ENCODE measurements around the gene TMTC2.

Gene TMTC2

DNA sequence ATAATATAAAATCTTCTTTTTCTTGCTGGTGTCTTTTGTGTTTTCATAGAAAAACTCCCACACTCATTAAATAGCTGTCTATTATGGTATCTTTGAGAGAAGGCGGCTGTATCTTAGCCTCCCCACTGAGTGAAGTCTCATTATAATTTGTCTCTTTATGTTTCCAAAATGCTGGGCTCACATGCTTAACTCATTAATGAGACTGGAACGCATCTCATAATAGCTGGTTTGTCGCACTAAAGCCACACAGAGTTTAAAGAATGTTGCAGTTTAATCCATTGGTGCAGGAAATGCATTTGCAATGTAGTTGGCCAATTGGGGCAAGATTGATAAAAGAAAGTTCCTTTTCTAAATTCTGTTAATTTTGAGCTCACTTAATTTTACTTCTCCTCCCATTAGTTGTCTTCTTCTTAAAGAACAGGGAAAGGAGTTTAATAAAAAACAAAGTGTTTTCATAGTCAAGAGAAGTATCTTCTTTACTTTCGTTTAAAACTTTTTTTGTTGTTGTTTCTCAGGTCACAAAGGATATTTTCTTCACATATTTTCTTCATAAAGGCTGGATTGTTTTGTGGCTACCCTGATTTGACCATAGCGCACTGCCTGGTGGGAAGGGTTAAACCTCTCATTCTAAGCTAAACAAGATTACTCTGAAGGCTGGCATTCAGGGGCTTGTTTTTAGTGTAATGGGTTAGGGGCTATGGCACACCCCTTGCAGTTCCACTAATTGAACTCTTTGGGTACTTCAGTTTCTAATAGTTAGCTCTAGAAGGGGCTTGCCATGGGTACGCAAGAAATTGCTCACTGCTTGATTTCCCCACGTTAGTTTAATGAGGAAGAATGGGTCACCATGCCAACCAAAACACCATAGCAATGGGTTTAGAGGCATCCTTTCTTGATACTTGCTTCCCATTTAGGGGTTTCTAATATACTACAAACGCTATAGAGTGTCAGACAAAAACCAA is 197.0 kb downstream of the TMTC2 start:
- no peaks in the 10 kb centered on the region for H3K4me1 ChIP-seq (ENCODE audit: control insufficient read depth, insufficient read depth, low read length, poor library complexity, severe bottlenecking)
- WGBS, 2 experiments (ENCODE audit: insufficient coverage in 2 of 2), result 87 to 88% methylated on average over 3 to 4 of the region's 8 CpGs
- H3K4me3 ChIP-seq (ENCODE audit: extremely low read depth, insufficient read depth, low read length, poor library complexity, severe bottlenecking), result no peak overlapping the region
- H3K36me3 ChIP-seq (ENCODE audit: control insufficient read depth, insufficient read depth, low read length), result no peaks in the 10 kb centered on the region
- H3K9me3 ChIP-seq (ENCODE audit: control insufficient read depth, low read length), result no peaks in the 10 kb centered on the region
- no peak overlapping the region for H3K27ac ChIP-seq (ENCODE audit: low read depth, low read length, severe bottlenecking)

DNA sequence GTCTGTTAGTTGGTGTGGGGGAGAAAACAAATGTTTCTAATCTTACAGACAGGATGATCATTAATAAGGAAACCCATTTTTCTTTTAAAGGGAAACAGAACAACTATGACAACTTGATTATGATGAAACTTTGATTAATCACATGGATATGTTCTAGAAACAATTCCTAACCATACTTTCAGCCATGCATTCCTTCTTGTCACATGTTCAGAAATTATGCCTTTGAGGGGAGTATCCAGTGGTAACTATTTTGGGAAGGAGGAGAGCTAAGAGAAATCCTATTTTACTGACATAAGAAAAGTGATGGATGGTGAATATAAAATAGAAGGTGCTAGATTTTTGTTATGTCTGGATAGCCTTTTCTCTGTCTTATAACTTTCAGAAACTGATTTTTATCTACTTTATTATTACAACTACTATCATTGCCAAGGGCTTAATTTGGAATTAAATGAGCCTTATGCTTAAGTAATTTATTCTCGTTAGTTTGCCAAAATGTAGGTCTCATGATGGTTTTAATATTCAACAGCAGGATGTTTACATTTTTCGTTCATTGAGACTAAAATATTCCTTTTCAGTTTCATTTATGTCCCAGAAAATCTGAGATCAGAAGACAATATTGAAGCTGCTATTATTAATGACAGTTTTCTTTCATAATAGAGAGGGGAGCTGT is 200.1 kb downstream of the TMTC2 start:
- no peak overlapping the region for H3K27ac ChIP-seq (ENCODE audit: low read depth, low read length, severe bottlenecking)
- WGBS, 2 experiments (ENCODE audit: insufficient coverage in 2 of 2), result no CpG with 5 or more reads among the region's 2 CpGs

GRCh38 chr12:82893896-82894295 is 207.2 kb downstream of the TMTC2 start:
- Histone ChIP-seq H3K27ac (ENCODE audit: low read depth, low read length, severe bottlenecking) (no peak overlapping the region), H3K9me3 (ENCODE audit: control insufficient read depth, low read length) (no peaks in the 10 kb centered on the region), H3K4me3 (ENCODE audit: extremely low read depth, insufficient read depth, low read length, poor library complexity, severe bottlenecking) (no peak overlapping the region), H3K36me3 (ENCODE audit: control insufficient read depth, insufficient read depth, low read length) (no peaks in the 10 kb centered on the region), H3K4me1 (ENCODE audit: control insufficient read depth, insufficient read depth, low read length, poor library complexity, severe bottlenecking) (peaks cover 3% of the 10 kb centered on the region)
- WGBS, 2 experiments (ENCODE audit: insufficient coverage in 2 of 2), result 87 to 89% methylated on average over 5 of the region's 5 CpGs

More for the DNA sequence above, 200.1 kb downstream of the TMTC2 start:
- H3K36me3 ChIP-seq (ENCODE audit: control insufficient read depth, insufficient read depth, low read length), result no peaks in the 10 kb centered on the region
- H3K9me3 ChIP-seq (ENCODE audit: control insufficient read depth, low read length), result no peaks in the 10 kb centered on the region
- H3K4me1 ChIP-seq (ENCODE audit: control insufficient read depth, insufficient read depth, low read length, poor library complexity, severe bottlenecking), result no peaks in the 10 kb centered on the region
- no peak overlapping the region for H3K4me3 ChIP-seq (ENCODE audit: extremely low read depth, insufficient read depth, low read length, poor library complexity, severe bottlenecking)

DNA sequence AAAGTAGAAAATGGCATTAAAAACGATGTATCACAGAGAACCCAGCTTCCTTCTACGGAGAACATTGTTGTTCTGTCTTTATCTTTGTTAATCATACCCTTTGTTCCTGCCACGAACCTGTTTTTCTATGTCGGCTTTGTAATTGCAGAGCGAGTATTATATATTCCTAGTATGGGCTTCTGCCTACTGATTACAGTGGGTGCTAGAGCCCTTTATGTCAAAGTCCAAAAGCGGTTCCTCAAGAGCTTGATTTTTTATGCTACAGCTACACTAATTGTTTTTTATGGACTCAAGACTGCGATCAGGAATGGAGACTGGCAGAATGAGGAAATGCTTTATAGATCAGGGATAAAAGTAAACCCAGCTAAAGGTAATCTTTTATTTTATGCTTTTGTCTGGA is 209.6 kb downstream of the TMTC2 start:
- H3K9me3 ChIP-seq (ENCODE audit: control insufficient read depth, low read length), result no peaks in the 10 kb centered on the region
- no peaks in the 10 kb centered on the region for H3K36me3 ChIP-seq (ENCODE audit: control insufficient read depth, insufficient read depth, low read length)
- 90 to 98% methylated on average over 5 of the region's 7 CpGs for WGBS, 2 experiments (ENCODE audit: insufficient coverage in 2 of 2)
- H3K27ac ChIP-seq (ENCODE audit: low read depth, low read length, severe bottlenecking), result no peak overlapping the region
- H3K4me3 ChIP-seq (ENCODE audit: extremely low read depth, insufficient read depth, low read length, poor library complexity, severe bottlenecking), result no peak overlapping the region
- peaks cover 3% of the 10 kb centered on the region for H3K4me1 ChIP-seq (ENCODE audit: control insufficient read depth, insufficient read depth, low read length, poor library complexity, severe bottlenecking)

- Histone ChIP-seq H3K4me1 (ENCODE audit: control insufficient read depth, insufficient read depth, low read length, poor library complexity, severe bottlenecking) (peaks cover 3% of the 10 kb centered on the region), H3K27ac (ENCODE audit: low read depth, low read length, severe bottlenecking) (no peak overlapping the region), H3K9me3 (ENCODE audit: control insufficient read depth, low read length) (no peaks in the 10 kb centered on the region), H3K4me3 (ENCODE audit: extremely low read depth, insufficient read depth, low read length, poor library complexity, severe bottlenecking) (no peak overlapping the region), H3K36me3 (ENCODE audit: control insufficient read depth, insufficient read depth, low read length) (no peaks in the 10 kb centered on the region)
- WGBS, 2 experiments (ENCODE audit: insufficient coverage in 2 of 2), result 100% methylated on average over 1 of the region's 3 CpGs; no CpG with 5 or more reads in 1 of the 2 experiments
Measured at GRCh38 chr12:82896979-82897378, 210.3 kb downstream of the TMTC2 start.

DNA sequence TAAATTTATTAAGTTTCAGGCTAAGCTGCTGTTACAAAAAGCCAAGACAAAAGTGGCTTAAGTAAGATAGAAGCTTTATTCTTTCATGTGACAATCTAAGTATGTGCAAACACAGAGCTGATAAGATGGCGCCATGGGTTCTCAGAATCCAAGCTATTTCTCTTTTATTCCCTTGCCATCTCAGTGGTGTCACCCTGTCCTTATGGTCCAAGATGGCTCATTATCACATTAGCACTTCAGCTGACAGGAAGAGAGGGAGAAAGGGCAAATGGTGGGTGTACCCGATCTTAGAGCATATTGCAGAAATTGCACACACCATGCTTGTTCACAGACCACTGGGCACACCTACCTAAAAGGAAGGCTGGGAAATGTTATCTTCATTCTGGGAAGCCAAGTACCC is 211.7 kb downstream of the TMTC2 start:
- H3K4me1 ChIP-seq (ENCODE audit: control insufficient read depth, insufficient read depth, low read length, poor library complexity, severe bottlenecking), result peaks cover 3% of the 10 kb centered on the region
- no peaks in the 10 kb centered on the region for H3K9me3 ChIP-seq (ENCODE audit: control insufficient read depth, low read length)
- 60% methylated on average over 1 of the region's 2 CpGs; no CpG with 5 or more reads in 1 of the 2 experiments for WGBS, 2 experiments (ENCODE audit: insufficient coverage in 2 of 2)
- H3K36me3 ChIP-seq (ENCODE audit: control insufficient read depth, insufficient read depth, low read length), result no peaks in the 10 kb centered on the region
- H3K4me3 ChIP-seq (ENCODE audit: extremely low read depth, insufficient read depth, low read length, poor library complexity, severe bottlenecking), result no peak overlapping the region
- no peak overlapping the region for H3K27ac ChIP-seq (ENCODE audit: low read depth, low read length, severe bottlenecking)

DNA sequence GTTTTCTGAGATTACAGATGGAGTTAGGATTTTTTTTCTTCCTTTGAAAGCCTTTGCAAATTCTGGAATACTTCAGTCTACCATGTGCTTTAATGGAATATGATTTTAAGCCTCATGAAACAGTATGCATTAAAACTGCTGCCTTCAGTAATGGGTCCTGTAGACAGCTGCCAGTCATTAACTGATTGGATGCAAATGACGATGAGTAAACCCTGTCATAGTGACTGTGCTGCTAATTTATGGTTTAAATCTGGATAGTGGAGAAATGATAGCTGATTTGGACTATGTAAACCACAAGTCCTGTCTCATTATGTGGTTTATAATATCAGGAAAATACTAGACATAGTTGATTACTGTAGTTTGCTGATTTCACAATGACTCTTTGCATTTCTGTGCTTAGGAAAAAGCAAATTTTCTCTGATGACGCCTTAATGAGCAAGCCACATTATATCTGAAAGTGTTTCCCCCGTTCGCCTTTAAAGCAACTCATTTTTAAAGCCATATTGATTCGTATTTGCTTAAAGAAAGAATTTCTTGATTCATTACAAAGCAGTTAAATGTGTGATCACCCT is 217.6 kb downstream of the TMTC2 start:
- Histone ChIP-seq H3K4me3 (ENCODE audit: extremely low read depth, insufficient read depth, low read length, poor library complexity, severe bottlenecking) (no peak overlapping the region), H3K27ac (ENCODE audit: low read depth, low read length, severe bottlenecking) (no peak overlapping the region)
- WGBS, 2 experiments (ENCODE audit: insufficient coverage in 2 of 2), result 83 to 95% methylated on average over 2 to 4 of the region's 5 CpGs

DNA sequence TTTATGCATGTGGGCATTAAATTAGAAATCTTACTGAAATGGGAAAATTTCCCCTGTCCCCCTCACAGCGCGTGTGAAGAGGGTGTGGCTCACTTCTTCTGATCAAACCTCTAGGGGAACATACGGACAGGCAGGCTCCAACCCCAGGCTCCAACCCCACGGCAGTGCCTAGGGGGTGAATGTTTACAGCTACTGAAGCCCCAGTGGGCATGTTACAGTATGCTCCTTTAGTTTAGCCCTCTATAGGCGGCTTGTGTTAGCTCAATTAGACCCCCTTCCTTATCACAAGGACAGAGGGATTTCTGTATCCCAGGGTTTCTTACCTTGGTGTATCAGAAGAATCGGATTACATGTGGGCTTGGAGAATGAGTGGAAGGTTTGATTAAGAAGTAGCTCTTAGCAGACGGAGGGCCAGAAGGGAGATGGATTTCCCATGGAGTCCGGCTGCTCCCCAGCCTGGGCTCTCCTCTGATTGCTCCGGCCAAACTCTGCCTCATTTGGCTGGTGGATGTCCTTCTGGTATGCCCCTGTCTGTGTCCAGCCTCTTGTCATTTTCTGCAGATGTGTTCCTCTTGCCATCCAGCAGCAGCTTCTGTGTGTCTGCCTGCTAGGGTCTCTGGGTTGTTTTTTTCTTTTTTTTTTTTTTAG is 223.7 kb downstream of the TMTC2 start:
- Histone ChIP-seq H3K36me3 (ENCODE audit: control insufficient read depth, insufficient read depth, low read length) (no peaks in the 10 kb centered on the region), H3K9me3 (ENCODE audit: control insufficient read depth, low read length) (no peaks in the 10 kb centered on the region), H3K27ac (ENCODE audit: low read depth, low read length, severe bottlenecking) (no peak overlapping the region), H3K4me3 (ENCODE audit: extremely low read depth, insufficient read depth, low read length, poor library complexity, severe bottlenecking) (no peak overlapping the region), H3K4me1 (ENCODE audit: control insufficient read depth, insufficient read depth, low read length, poor library complexity, severe bottlenecking) (no peaks in the 10 kb centered on the region)
- WGBS, 2 experiments (ENCODE audit: insufficient coverage in 2 of 2), result 81 to 100% methylated on average over 4 to 7 of the region's 9 CpGs

More for the DNA sequence above, 217.6 kb downstream of the TMTC2 start:
- Histone ChIP-seq H3K36me3 (ENCODE audit: control insufficient read depth, insufficient read depth, low read length) (no peaks in the 10 kb centered on the region), H3K4me1 (ENCODE audit: control insufficient read depth, insufficient read depth, low read length, poor library complexity, severe bottlenecking) (no peaks in the 10 kb centered on the region), H3K9me3 (ENCODE audit: control insufficient read depth, low read length) (no peaks in the 10 kb centered on the region)

GRCh38 chr12:82912406-82912805 is 225.7 kb downstream of the TMTC2 start:
- Histone ChIP-seq H3K27ac (ENCODE audit: low read depth, low read length, severe bottlenecking) (no peak overlapping the region), H3K4me3 (ENCODE audit: extremely low read depth, insufficient read depth, low read length, poor library complexity, severe bottlenecking) (no peak overlapping the region), H3K36me3 (ENCODE audit: control insufficient read depth, insufficient read depth, low read length) (no peaks in the 10 kb centered on the region), H3K9me3 (ENCODE audit: control insufficient read depth, low read length) (no peaks in the 10 kb centered on the region), H3K4me1 (ENCODE audit: control insufficient read depth, insufficient read depth, low read length, poor library complexity, severe bottlenecking) (no peaks in the 10 kb centered on the region)
- 100% methylated on average over 1 of the region's 1 CpG; no CpG with 5 or more reads in 1 of the 2 experiments for WGBS, 2 experiments (ENCODE audit: insufficient coverage in 2 of 2)

DNA sequence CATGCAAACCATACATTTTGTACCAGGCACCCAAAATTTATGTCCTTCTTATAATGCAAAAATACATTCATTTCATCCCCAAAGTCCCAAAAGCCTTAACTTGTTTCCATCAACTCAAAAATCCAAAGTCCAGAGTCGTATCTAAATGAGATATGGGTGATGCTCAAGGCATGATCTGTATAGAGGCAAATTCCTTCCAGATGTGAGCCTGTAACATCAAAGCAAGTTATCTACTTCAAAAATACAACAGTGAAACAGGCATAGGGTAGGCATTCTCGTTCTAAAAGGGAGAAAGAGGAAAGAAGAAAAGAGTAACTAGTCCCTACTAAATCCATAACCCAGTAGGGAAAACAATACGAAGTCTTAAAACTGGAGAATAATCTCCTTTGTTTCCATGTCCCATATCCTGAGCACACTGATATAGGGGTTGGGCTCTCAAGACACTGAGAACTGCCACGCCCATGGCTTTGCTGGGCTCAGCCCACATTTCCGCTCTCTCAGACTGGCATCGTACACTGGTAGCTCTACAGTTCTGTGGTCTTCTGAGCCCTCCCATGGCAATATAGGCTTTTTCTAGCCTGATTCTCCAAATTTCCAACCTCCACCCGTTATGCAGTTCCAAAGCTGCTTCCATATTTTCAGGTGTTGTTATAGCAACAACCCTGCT is 232.8 kb downstream of the TMTC2 start:
- WGBS, 2 experiments (ENCODE audit: insufficient coverage in 2 of 2), result 94 to 95% methylated on average over 3 to 4 of the region's 7 CpGs
- no peaks in the 10 kb centered on the region for H3K36me3 ChIP-seq (ENCODE audit: control insufficient read depth, insufficient read depth, low read length)
- no peak overlapping the region for H3K27ac ChIP-seq (ENCODE audit: low read depth, low read length, severe bottlenecking)
- H3K4me3 ChIP-seq (ENCODE audit: extremely low read depth, insufficient read depth, low read length, poor library complexity, severe bottlenecking), result no peak overlapping the region
- no peaks in the 10 kb centered on the region for H3K9me3 ChIP-seq (ENCODE audit: control insufficient read depth, low read length)
- H3K4me1 ChIP-seq (ENCODE audit: control insufficient read depth, insufficient read depth, low read length, poor library complexity, severe bottlenecking), result no peaks in the 10 kb centered on the region

Data from mesodermal cell (in vitro differentiated cells).